HG03521 (cell line): ENCODE results near the gene HYDIN.
"Not testable (repeated sequence)": the region's sequence is repeated elsewhere in the genome, so short reads cannot be mapped to it uniquely, and the experiment has no call there.

Source experiments
- ATAC-seq: cut with Tn5 transposase; IDR thresholded peaks from one replicate; pipeline ENCODE4 v1.9.1; 2021; ENCODE audit warnings: mild to moderate bottlenecking, moderate library complexity; ENCODE audit not compliant: unreplicated experiment

Gene HYDIN

DNA sequence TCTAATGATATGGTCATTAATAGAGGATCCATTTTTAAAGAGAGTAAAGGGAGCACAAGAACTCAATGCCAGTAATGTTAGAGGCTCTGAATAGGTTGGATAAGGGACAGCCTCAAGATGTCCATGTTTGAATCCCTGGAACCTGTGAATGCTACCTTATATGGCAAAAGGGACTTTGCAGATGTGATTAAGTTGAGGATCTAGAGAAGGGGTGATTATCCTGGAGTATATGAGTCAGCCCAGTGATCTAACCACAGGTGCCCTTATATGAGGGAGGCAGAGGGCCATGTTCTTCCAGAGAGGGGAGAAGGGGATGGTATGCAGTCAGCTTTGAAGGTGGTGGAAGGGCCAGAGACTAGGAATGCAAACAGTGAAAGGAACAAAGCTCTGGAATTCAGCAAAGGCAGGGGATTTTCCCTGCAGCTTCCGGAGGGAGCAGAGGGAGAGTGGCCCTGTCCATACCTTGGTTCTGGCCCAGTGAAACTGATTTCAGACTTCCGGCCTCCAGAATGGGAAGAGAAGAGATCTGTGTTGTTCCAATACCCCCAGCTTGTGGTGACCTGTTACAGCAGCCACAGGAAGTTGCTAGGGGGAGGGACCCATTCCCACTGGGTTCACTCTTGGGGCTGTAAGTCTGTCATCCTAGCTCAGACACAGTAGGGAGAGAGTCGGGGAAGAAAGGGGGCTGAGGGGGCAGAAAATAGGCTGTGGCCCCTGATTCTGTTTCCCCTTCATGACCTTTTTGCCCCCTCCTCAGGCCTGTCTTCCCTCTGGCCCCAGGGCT, 220.9 kb downstream of the HYDIN start:
- ATAC-seq = not testable (repeated sequence)

DNA sequence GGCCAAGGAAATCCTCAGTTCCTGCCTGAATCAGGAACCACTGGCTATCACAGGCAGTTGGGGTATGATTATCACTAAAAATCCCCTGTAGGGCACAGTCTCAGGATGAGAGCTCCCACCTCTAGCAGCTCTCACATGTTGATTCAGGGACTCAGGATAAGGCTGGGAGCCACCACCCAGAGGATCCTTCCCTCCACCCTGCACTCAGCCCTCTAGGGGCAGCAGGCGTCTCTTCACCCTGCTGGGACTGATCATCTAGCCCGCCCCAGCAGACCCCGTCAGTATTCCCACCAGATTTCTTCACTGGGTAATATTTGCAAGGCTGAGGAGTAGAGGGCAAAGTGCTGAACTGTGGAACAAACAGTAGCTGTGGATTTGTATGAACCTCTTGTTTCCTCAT, 224.0 kb downstream of the HYDIN start:
- ATAC-seq = not testable (repeated sequence)

DNA sequence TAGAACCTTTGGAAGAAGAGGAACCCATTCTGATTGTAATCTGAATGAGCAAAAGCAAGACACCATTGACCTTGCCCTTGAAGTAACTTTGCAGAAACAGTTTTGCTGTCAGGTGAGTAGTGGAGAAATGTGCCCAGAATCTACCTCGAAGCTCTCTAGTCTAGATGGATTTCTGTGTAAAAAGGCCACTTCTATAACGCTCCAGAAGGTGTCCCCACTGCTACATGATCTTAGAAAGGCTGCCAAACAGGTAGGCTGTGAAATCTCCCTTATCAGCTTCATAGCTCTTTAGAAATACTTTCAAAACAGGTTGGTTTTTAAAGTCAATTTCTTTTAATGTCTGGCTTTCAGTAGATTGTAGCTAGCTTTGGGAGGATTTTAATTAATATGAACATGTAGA, 230.8 kb downstream of the HYDIN start:
- ATAC-seq = not testable (repeated sequence)

GRCh38 chr16:70995799-70996198, 234.7 kb downstream of the HYDIN start:
- not testable (repeated sequence) for ATAC-seq

DNA sequence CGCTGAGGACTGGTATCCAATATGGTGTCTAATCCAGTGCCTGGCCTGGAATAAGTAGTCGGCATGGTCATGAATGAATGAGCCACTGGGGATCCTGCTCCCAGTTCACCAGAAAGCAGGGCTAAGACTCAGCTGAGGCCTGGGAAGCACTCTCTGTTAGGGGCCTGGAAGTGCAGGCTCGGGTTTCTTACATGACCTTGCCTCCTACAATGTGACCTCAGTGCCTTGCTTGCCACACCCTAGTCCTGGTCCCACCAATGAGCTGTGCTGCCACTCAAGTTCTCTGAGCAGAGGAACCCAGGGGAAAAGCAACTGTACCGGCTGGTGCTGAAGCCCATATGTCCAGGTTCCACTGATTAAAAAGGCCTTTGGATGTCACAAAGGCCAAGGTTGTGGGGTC, 238.0 kb downstream of the HYDIN start:
- ATAC-seq = not testable (repeated sequence)

- not testable (repeated sequence) for ATAC-seq
Observed at GRCh38 chr16:70987019-70987715, 243.4 kb downstream of the HYDIN start.

DNA sequence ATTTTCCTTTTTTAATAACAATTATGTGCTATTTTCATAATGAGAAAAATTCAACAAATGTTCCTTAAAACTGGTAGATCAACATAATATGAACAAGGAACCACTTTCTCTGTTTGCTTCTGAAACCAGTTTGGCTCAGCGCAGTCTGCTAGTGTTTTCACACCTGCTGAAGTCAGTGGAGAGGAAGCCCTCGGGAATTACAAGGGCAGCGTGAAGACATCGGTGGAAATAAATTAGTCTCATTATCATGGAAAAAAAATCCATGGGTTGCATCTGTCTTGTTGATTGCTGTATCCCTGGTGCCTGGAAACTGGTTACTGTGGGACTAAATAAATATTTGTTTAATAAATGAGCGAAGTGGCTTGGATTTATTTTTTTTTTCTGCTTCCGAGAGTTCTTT, 245.8 kb downstream of the HYDIN start:
- ATAC-seq = not testable (repeated sequence)

- ATAC-seq = not testable (repeated sequence)
Observed at GRCh38 chr16:70968332-70968731, 262.2 kb downstream of the HYDIN start.

- ATAC-seq = not testable (repeated sequence)
Observed at GRCh38 chr16:70960169-70960568, 270.4 kb downstream of the HYDIN start.

GRCh38 chr16:70954922-70955321, 275.6 kb downstream of the HYDIN start:
- ATAC-seq = not testable (repeated sequence)

DNA sequence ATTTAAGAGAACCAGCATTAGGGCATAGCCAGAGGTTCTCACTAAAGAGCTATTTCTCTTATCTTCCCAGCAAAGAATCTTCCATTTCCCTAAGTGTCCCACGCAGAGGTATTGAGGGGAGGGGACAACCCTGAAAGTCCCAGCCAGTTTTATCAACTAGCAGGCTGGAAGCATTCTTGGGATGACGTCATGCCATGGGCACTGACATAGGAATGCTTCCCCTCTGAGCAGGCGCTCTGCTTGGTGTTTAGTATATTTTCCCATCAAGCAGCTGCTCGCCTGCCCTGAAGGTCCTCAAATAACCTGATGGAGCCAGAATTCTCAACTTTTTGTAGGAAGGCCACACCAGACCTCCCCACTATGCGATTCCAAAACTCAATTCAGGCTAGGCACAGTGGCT, 276.7 kb downstream of the HYDIN start:
- ATAC-seq = not testable (repeated sequence)

GRCh38 chr16:70943551-70943950, 287.0 kb downstream of the HYDIN start:
- not testable (repeated sequence) for ATAC-seq

DNA sequence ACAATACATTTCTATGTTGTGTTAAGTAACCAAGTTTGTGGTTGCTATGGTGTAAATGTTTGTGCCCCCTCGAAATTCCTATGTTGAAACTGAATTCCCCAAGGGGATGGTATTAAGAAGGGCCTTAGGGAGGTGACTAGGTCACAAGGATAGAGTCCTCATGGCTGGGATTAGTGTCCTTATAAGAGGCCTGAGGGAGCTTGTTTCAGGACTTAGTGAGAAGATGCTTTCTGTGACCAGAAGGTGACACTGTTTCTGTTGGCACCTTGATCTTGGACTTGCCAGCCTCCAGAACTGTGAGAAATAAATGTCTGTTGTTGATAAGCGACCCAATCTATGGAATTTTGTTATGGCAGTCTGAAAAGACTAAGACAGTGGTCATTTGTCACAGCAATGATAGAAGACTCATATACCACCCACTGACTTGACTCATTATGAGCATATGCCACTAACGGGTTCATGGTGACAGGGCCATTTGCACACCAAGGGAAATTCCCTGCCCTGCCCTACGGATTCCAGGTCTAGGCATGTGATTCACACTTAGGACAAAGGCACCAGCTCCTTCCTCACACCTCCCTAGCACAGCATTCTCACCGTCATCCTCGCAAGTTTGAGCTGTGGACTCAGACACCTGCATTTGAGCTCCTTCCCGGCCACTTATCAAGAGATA, 290.7 kb downstream of the HYDIN start:
- ATAC-seq = not testable (repeated sequence)

- ATAC-seq = not testable (repeated sequence)
Observed at GRCh38 chr16:70936781-70937525, 293.6 kb downstream of the HYDIN start.

GRCh38 chr16:70935325-70935724, 295.2 kb downstream of the HYDIN start:
- not testable (repeated sequence) for ATAC-seq

DNA sequence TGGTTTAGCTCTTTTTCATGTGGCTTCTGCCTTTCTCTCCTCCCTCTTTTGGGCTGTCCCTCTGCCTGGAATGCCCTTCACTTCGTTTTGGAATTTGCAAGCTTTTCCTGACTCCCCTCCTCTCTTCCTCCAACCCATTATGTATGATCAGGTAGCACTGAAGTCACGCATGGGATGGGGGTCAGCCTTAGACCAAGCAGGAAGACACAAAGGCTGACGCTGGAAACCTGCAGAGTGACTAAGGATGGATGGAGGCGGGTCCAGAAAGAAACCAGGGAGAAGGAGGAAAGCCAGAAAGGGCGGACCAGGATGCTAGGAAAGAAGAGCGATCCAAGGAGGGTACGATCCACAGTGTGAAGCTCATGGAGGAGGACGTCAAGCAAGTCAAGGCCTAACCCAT, 296.8 kb downstream of the HYDIN start:
- ATAC-seq = not testable (repeated sequence)

GRCh38 chr16:70930757-70931156, 299.8 kb downstream of the HYDIN start:
- ATAC-seq = not testable (repeated sequence)

GRCh38 chr16:70922164-70922563, 308.4 kb downstream of the HYDIN start:
- ATAC-seq = not testable (repeated sequence)

DNA sequence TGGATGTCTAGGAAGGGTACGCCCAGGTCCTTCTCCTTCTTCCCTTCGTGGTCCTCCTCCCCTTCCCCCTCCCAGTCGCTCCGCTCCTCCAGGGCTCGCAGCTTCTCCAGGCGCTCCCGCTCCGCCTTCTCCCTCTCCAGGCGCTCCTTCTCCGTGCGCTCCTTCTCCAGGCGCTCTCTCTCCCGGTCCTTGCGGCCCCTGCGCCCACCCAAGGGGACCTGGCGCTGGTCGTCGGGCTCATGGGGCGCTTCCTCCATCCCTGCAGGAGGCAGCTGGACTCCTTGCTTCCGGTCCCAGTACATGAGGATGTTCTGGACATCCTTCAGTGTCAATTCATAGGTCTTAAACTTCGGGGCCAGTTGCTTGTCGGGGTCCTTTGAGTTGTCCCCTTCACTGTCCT, 309.9 kb downstream of the HYDIN start:
- not testable (repeated sequence) for ATAC-seq

DNA sequence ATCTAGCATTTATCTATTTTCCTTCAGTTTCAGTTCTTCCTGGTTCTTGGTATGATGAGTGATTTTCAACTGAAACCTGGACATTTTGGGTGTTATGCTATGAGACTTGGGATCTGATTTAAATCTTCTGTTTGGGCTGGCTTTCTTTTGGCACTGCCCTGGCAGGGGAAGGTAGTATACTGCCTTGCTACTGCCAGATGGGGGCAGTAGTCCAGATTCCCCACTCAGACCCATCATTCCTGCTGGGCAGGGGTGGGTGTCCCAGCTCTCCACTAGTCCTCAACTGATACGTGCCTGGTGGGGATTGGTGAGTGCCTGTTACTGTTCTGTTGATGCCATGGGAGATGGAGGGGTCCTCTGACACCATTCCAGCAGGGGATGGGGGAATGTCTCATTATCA, 342.3 kb downstream of the HYDIN start:
- ATAC-seq = not testable (repeated sequence)

DNA sequence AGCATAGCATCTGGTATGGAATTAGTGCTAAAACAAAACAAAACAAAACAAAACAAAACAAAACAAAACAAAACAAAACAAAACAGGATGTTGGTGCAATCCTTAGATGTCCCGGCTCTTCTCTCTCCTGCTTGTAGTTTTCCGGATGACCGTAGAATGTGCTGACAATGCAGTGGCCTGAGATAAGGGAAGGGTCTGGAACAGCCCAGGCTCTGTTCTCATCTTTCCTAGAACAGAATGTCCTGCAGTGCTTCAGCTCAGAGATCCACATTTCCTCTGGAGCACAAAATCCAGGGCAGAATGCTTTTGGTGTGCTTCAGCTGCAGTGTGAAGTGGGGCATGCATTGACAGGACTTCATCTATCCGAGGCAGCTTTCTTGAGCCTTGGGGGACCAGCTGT, 345.9 kb downstream of the HYDIN start:
- not testable (repeated sequence) for ATAC-seq
